Activated CD4-positive, CD25-positive, alpha-beta regulatory T cell treated with anti-CD3 and anti-CD28 coated beads, Interleukin-2, amount 50 U/mL, for 72 hours (primary cell): Measurements from ENCODE around the gene FREM2.

Experiments
- DNase-seq: peaks from one replicate; pipeline ENCODE4 v3.0.0; 2021

The FREM2 gene

DNA sequence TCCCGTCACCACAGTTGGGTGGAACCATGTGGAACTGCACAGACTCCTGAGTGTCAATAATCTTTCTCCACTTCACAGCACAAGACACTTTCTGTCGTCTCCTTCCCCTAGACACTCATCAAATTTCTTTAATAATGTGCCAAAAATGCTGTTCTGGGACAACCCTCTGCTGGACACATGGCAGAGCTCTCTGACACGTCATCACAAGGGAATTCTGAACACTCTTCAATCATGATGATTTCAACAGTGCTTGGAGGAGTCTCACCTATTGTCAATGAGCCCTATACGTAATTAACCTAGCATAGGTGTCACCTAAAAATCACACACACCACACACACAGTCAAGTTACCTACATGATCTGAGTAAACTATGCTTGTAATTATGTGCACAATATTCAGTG, 162.4 kb downstream of the FREM2 start:
- no peak for DNase-seq

DNA sequence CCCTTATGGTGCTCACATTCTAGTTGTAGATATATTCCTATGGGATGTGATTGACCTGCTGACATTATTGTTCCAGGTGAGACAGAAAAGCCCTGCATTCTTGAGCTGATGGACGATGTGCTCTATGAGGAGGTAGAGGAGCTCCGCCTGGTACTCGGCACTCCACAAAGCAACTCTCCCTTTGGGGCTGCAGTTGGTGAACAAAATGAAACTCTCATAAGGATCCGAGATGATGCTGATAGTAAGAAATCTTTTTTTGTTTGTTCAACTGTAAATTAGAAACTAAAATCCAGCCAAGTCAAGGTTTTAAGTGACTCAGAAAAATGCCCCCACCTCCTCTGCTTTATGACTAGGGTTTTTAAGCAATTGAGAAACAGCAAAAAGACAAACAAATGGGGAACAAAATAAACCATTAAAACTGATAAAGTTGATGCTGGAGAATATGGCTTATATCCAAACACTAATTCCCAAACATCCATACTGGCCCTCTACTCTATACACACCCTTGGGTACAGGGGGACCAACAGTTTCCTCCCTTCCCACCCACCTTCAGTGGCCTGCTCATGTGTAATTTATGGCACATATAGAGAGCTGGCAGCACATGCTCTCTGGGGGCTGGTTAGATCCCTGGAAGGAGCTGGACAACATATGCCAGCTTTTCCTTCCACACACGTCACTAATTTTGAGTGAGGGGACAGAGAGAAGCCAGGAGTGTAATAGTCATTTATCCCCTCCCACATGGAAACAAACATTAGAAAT, 164.2 kb downstream of the FREM2 start:
- DNase-seq = no peak

DNA sequence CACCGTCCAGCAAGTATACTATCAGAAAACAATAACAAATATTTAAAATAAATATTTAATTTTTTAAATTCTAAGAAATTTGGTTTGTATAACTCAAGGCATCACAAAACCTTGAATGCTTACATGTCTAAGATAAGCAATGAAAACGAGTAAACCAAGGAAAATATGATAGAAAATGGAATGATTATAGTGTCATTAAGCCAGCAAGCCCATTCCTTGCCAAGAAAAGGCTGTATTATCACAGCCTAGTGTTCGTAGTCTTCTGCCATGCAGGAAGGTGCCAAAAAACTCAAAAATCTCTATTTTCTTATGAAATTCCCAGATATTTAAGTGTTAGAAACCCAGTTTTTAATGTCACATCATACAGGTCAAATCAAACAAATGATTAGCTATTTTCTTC, 167.3 kb downstream of the FREM2 start:
- no peak for DNase-seq

DNA sequence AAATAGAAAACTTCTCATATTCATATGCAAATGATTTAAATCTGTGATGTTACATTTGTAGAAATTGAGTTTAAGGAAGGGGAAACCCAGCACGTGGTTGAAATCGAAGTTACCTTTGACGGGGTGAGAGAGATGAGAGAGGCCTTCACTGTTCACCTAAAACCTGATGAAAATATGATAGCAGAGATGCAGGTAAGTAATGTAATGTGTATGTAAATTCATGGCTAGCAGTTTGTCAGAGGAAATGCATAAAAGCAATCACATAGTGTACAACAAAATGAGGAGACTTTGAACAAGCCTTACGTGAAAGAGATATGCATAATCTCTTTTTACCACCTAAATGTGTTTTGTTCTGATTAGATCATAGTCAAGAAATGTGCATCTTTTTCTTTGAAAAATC, 169.2 kb downstream of the FREM2 start:
- DNase-seq = no peak

- no peak for DNase-seq
Observed at GRCh38 chr13:38862443-38862842, 175.6 kb downstream of the FREM2 start.

DNA sequence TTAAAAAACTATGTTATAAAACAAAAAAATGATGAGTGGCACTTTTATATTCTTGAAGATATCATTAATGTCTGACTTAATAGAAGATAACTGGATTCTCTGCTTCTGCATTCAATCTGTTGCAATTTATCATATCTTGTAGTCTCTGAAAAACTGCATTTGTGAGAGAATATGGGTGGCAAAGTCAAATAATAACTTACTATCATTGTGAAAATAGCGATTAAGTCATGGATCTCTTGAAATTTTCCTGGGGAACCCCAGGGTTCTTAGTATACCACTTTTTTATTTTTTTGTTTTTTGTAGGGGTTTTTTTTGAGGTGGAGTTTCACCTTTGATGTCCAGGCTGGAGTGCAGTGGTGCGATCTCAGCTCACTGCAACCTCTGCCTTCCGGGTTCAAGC, 176.7 kb downstream of the FREM2 start:
- no peak for DNase-seq

- DNase-seq = no peak
Observed at GRCh38 chr13:38866649-38867048, 179.8 kb downstream of the FREM2 start.

- DNase-seq = no peak
Observed at GRCh38 chr13:38868399-38868798, 181.5 kb downstream of the FREM2 start.

- no peak for DNase-seq
Observed at GRCh38 chr13:38868870-38869269, 182.0 kb downstream of the FREM2 start.

GRCh38 chr13:38871275-38871674, 184.4 kb downstream of the FREM2 start:
- no peak for DNase-seq

DNA sequence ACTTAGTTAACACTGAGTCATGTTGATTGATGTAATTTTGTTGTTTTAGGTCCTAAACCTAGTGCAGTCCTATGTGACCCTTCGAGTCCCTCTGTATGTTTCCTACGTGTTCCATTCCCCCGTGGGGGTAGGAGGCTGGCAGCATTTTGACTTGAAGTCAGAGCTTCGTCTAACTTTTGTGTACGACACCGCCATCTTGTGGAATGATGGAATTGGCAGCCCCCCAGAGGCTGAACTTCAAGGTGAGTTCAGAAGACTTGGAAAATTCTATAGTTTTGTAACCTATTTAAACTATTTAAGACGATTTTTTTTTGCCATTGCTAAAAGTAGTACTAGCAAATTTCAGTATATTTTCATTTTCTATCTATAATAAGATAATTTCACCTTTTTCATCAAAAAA, 185.8 kb downstream of the FREM2 start:
- no peak for DNase-seq

DNA sequence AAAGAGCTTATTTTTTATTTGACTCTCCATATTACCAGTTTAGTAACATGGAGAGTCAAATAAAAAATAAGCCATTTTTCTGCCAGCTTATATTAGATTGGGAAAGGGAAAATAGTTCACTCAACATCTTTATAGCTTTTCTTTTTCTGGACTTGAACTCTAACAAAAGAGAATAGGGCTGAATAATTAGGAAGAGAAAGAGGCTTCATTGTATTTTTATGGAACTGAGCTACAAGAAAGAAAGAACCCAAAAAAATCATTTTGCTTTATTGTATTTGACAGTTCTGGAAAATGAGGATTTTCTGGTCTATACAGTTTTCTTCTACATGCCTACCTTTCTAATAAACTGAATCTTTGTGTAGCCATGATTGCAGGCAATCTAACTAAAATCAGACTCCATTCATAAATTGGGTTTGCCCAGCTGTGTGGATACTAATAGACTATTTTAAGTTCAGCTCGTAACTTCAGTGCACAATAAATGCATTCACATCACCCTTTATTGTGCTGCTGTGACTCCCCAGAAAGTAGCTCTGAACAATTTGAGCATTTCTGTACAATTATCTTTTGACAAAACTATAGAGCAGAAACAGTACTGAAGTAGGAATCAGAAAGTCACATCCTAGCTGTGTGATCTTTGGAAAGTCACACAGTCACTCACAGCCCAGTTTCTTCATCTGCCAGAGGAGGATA, 188.5 kb downstream of the FREM2 start:
- no peak for DNase-seq

- no peak for DNase-seq
Observed at GRCh38 chr13:38879278-38879677, 192.4 kb downstream of the FREM2 start.

DNA sequence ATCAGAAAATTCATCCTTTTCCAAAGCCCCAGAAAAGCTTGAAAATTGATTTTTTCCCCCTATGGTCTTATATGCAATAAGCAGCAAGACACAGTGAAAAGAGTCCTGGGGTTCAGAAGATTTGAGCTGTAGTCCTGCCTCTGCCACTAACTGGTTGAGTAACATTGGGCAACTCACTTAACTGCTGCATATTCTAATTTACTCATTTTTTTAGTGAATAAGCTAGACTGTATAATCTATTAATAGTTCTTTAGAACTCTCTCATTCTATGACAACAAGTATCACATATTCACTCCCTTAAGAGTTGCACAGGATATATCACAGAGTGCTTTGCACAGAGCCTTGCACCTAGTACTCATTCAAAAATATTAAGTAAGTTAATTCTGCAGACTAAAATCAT, 192.9 kb downstream of the FREM2 start:
- no peak for DNase-seq

GRCh38 chr13:38880397-38880796, 193.5 kb downstream of the FREM2 start:
- DNase-seq = no peak

GRCh38 chr13:38883783-38884182, 196.9 kb downstream of the FREM2 start:
- DNase-seq = no peak

- DNase-seq = no peak
Observed at GRCh38 chr13:38888309-38888708, 201.4 kb downstream of the FREM2 start.

- no peak for DNase-seq
Observed at GRCh38 chr13:38895075-38895474, 208.2 kb downstream of the FREM2 start.

GRCh38 chr13:38897521-38897920, 210.6 kb downstream of the FREM2 start:
- no peak for DNase-seq

GRCh38 chr13:38898481-38898880, 211.6 kb downstream of the FREM2 start:
- no peak for DNase-seq

- DNase-seq = no peak
Observed at GRCh38 chr13:38899571-38899970, 212.7 kb downstream of the FREM2 start.

- DNase-seq = no peak
Observed at GRCh38 chr13:38900188-38900587, 213.3 kb downstream of the FREM2 start.

DNA sequence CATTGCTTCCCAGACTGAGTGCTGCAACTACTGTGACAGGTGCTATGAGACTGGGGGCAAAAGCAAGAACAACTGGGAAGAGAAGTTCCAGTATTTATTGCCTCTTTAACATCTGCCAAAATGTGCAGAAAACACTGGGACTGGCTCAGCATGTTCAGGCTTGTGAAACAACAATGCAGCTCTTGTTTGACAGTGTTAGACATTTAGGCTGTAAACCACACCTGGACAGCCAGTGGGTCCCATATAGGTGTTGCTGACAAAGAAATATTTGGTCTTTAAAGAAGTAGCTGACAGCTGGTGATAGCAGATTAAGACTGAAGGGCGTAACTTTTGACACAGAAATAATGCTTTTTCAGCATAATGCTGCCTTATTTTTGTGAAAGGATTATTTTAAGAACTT, 215.7 kb downstream of the FREM2 start:
- no peak for DNase-seq

DNA sequence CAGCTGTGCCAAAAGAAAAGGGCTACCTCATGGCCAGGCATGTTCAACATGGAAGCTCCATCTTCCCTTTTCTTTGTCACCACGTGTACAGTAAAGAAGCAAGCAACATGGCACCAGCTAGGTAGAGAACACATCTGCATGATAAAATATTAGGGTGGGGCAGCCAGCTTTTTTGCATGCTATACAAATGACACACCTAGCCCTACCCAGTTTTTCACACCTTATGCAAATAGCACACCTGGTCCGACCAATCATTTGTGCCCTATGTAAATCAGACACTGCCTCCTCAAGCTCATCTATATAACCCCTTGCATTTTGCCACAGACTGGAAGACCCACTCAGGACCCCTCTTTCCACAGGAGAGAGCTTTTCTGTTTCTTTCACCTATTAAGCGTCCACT, 218.2 kb downstream of the FREM2 start:
- no peak for DNase-seq

- no peak for DNase-seq
Observed at GRCh38 chr13:38905861-38906260, 219.0 kb downstream of the FREM2 start.
